CD14-positive monocyte (primary cell): ENCODE results near the gene TNNT2. TPM values are rescaled to one million over a fixed set of nuclear protein-coding genes. Genes with fewer than 3 reads are reported as not detected.

Experiments used
- DNase-seq, 3 donors: peaks; one replicate each; pipeline ENCODE4 v3.0.0-alpha.2; 2011 to 2022
- H2AFZ ChIP-seq: 2 replicates; pipeline ENCODE4 v1.6.0; 2012; ENCODE audit warnings: mild to moderate bottlenecking, low read depth, low read length, inconsistent platforms; ENCODE audit not compliant: insufficient read depth, poor library complexity, severe bottlenecking
- H3K27ac ChIP-seq, 2 donors: 1 replicate in 1 of 2; 2 replicates in 1 of 2; pipeline ENCODE4 v1.5.1; 2012 to 2013; ENCODE audit warnings: low read length in 2 of 2, control low read depth in 1 of 2, inconsistent platforms in 1 of 2, low read depth in 1 of 2, mild to moderate bottlenecking in 1 of 2
- H3K27me3 ChIP-seq, 2 donors: one replicate each; pipeline versions ENCODE4 v1.6.0 to v1.6.1; 2011 to 2013; ENCODE audit warnings: low read length in 2 of 2; ENCODE audit not compliant: control insufficient read depth in 2 of 2, insufficient read depth in 2 of 2
- H3K36me3 ChIP-seq, 2 donors: replicated peaks in 1 of 2; 1 replicate in 1 of 2; 2 replicates in 1 of 2; pipeline versions ENCODE4 v1.5.1 to v1.6.1; 2012 to 2013; ENCODE audit warnings: low read length in 2 of 2, control low read depth in 1 of 2, inconsistent platforms in 1 of 2, mild to moderate bottlenecking in 1 of 2; ENCODE audit not compliant: insufficient read depth in 2 of 2, control insufficient read depth in 1 of 2
- H3K4me1 ChIP-seq, 2 donors: 1 replicate in 1 of 2; 2 replicates in 1 of 2; pipeline versions ENCODE4 v1.5.1 to v1.6.1; 2012 to 2013; ENCODE audit warnings: low read length in 2 of 2, control low read depth in 1 of 2, inconsistent platforms in 1 of 2, mild to moderate bottlenecking in 1 of 2, moderate library complexity in 1 of 2; ENCODE audit not compliant: insufficient read depth in 2 of 2, control insufficient read depth in 1 of 2
- H3K4me2 ChIP-seq: replicated peaks from 2 replicates; pipeline ENCODE3; 2012; ENCODE audit warnings: low read length, moderate library complexity, mild to moderate bottlenecking; ENCODE audit not compliant: poor library complexity, severe bottlenecking; ENCODE audit errors: extremely low read depth
- H3K4me3 ChIP-seq, 3 experiments: fragments of 200-600 bp in 1 of 3; sonication (generic) in 1 of 3; replicated peaks in 1 of 3; 1 replicate in 2 of 3; 2 replicates in 1 of 3; pipeline ENCODE4 v1.5.1; 2011 to 2013; ENCODE audit warnings: low read length in 3 of 3, mild to moderate bottlenecking in 3 of 3, control low read depth in 2 of 3, low read depth in 2 of 3, inconsistent platforms in 1 of 3, moderate library complexity in 1 of 3
- H3K79me2 ChIP-seq: 2 replicates; pipeline ENCODE4 v1.6.0; 2012; ENCODE audit warnings: mild to moderate bottlenecking, control low read depth, inconsistent platforms, low read length, moderate library complexity; ENCODE audit not compliant: insufficient read depth
- H3K9ac ChIP-seq: 2 replicates; pipeline ENCODE4 v1.6.0; 2017; ENCODE audit warnings: low read length, mild to moderate bottlenecking; ENCODE audit not compliant: insufficient read depth, poor library complexity, severe bottlenecking
- H3K9me3 ChIP-seq, 2 donors: replicated peaks in 1 of 2; 1 replicate in 1 of 2; 2 replicates in 1 of 2; pipeline versions ENCODE4 v1.5.1 to v1.6.1; 2012 to 2013; ENCODE audit warnings: low read length in 2 of 2, control low read depth in 1 of 2; ENCODE audit not compliant: control insufficient read depth in 1 of 2, insufficient read depth in 1 of 2
- H4K20me1 ChIP-seq: 2 replicates; pipeline ENCODE4 v1.6.0; 2012; ENCODE audit warnings: mild to moderate bottlenecking, low read length, control low read depth, moderate library complexity; ENCODE audit not compliant: insufficient read depth
- H3K27ac Mint-ChIP-seq, 7 donors: one replicate each; pipeline ENCODE4 v1.8.0; 2020; ENCODE audit warnings: mild to moderate bottlenecking in 7 of 7, mixed read lengths in 7 of 7, moderate library complexity in 6 of 7, inconsistent platforms in 2 of 7
- H3K27me3 Mint-ChIP-seq, 3 donors: one replicate each; pipeline ENCODE4 v1.8.0; 2021 to 2022; ENCODE audit warnings: low read depth in 3 of 3, mild to moderate bottlenecking in 3 of 3, mixed read lengths in 3 of 3, moderate library complexity in 3 of 3, inconsistent platforms in 1 of 3
- H3K36me3 Mint-ChIP-seq, 2 donors: one replicate each; pipeline ENCODE4 v1.8.0; 2020; ENCODE audit warnings: mixed read lengths in 2 of 2, inconsistent platforms in 1 of 2, mild to moderate bottlenecking in 1 of 2
- H3K4me1 Mint-ChIP-seq: one replicate; pipeline ENCODE4 v1.8.0; 2020; ENCODE audit warnings: mild to moderate bottlenecking, mixed read lengths
- H3K4me3 Mint-ChIP-seq, 2 donors: one replicate each; pipeline ENCODE4 v1.8.0; 2020; ENCODE audit warnings: mild to moderate bottlenecking in 2 of 2, mixed read lengths in 2 of 2, moderate library complexity in 1 of 2
- H3K9me3 Mint-ChIP-seq, 7 donors: one replicate each; pipeline ENCODE4 v1.8.0; 2020 to 2022; ENCODE audit warnings: mixed read lengths in 7 of 7, mild to moderate bottlenecking in 6 of 7, moderate library complexity in 6 of 7, inconsistent platforms in 2 of 7
- CTCF ChIP-seq: fragments of 200-600 bp; IDR thresholded peaks from one replicate; pipeline ENCODE4 v1.8.0; 2022; ENCODE audit warnings: antibody characterized with exemption, mild to moderate bottlenecking
- WGBS: methylation state at CpG from one replicate; pipeline ENCODE4 v1.1.5; 2013; ENCODE audit warnings: missing lambda C conversion rate; ENCODE audit not compliant: insufficient coverage; 5-methylcytosine and 5-hydroxymethylcytosine counted together
- intact Hi-C, 2 donors: fragments of 100-400 bp; cut with micrococcal nuclease; formaldehyde crosslinking; loops; one replicate each; pipeline versions ENCODE4 v1.15.0 to v1.15.1; 2023
- polyA plus RNA-seq, 3 donors: library from polyadenylated mRNA; depleted of rRNA in 1 of 3; unstranded in 2 of 3; stranded (reverse) in 1 of 3; fragments of 300-500 nt in 2 of 3; fragments of >200 nt in 1 of 3; fragmentation: Illumina TruSeq in 2 of 3; gene quantifications; 1 replicate in 2 of 3; 2 replicates in 1 of 3; pipeline ENCODE4 v1.2.3, GENCODE V29; 2012 to 2021

The TNNT2 gene
- polyA plus RNA-seq, 3 donors: not detected

- Mint-ChIP-seq H3K27ac (no peak overlapping the region), H3K4me1 (no peaks in the 10 kb centered on the region), H3K9me3 (no peaks in the 10 kb centered on the region), H3K36me3 (no peaks in the 10 kb centered on the region), H3K4me3 (no peak overlapping the region), H3K27me3 (peaks cover 4 to 13% (median 11%) of the 10 kb centered on the region in 3 donors)
- no peaks in the 10 kb centered on the region for H3K4me1 ChIP-seq
- H3K36me3 ChIP-seq: no peaks in the 10 kb centered on the region
- TF ChIP-seq CTCF: no peak
- peaks cover 0 to 5% of the 10 kb centered on the region in 2 donors for H3K27me3 ChIP-seq
- no peak overlapping the region for H3K27ac ChIP-seq
- no peaks in the 10 kb centered on the region for H4K20me1 ChIP-seq
- 84% methylated on average over 5 of the region's 6 CpGs for WGBS
- H3K4me2 ChIP-seq: no peak overlapping the region
- H3K79me2 ChIP-seq: no peaks in the 10 kb centered on the region
- intact Hi-C loops: no loop called here
- H3K9me3 ChIP-seq: no peaks in the 10 kb centered on the region
- H3K4me3 ChIP-seq: no peak overlapping the region
- no peak for DNase-seq
- no peak overlapping the region for H2AFZ ChIP-seq
- H3K9ac ChIP-seq: no peak overlapping the region
These were observed 1.3 kb upstream of the TNNT2 start for GRCh38 chr1:201378804-201379203.

- H3K9me3 ChIP-seq: no peaks in the 10 kb centered on the region
- Mint-ChIP-seq H3K27me3 (peaks cover 6 to 22% (median 13%) of the 10 kb centered on the region in 3 donors), H3K9me3 (no peaks in the 10 kb centered on the region), H3K4me3 (no peak overlapping the region), H3K36me3 (no peaks in the 10 kb centered on the region), H3K4me1 (no peaks in the 10 kb centered on the region), H3K27ac (no peak overlapping the region)
- H3K27me3 ChIP-seq: peaks cover 0 to 5% of the 10 kb centered on the region in 2 donors
- no peak for DNase-seq
- H3K4me3 ChIP-seq: no peak overlapping the region
- H3K4me2 ChIP-seq: no peak overlapping the region
- H3K79me2 ChIP-seq: no peaks in the 10 kb centered on the region
- H3K36me3 ChIP-seq: no peaks in the 10 kb centered on the region
- intact Hi-C loops: no loop called here
- 21% methylated on average over 5 of the region's 11 CpGs for WGBS
- H3K4me1 ChIP-seq: no peaks in the 10 kb centered on the region
- no peak overlapping the region for H3K27ac ChIP-seq
- no peak overlapping the region for H2AFZ ChIP-seq
- TF ChIP-seq CTCF: peak; percentile 45
- H4K20me1 ChIP-seq: no peaks in the 10 kb centered on the region
- H3K9ac ChIP-seq: no peak overlapping the region
These were observed 761 bp downstream of the TNNT2 start for GRCh38 chr1:201376464-201377374.
